ENCODE results near the gene GYS1. TPM values are rescaled to one million over a fixed set of nuclear protein-coding genes. Genes with fewer than 3 reads are reported as not detected.

The GYS1 gene
- total and polyA plus RNA-seq, 2 of the 8 experiments (the other 6 are each of a cell fraction or from before 2014, with no cell fraction given): 30.0 to 38.7 TPM

- H2AK5ac ChIP-seq (ENCODE audit: low read depth, low read length): no peak overlapping the region
- H3K4me2 ChIP-seq (ENCODE audit: insufficient read depth in 1 of 2, low read depth in 2 of 2, low read length in 2 of 2): no peak overlapping the region
- H4K20me1 ChIP-seq (replicated peaks in 1 of 2; ENCODE audit: control insufficient read depth in 1 of 2, insufficient read depth in 2 of 2, low read length in 2 of 2): peaks cover 0 to 2% of the 10 kb centered on the region in 2 experiments
- 0 out of 7 replicates have a peak, but pooled peaks cover 0 to 2% (median 0%) of the 10 kb centered on the region in 4 experiments for H3K4me1 ChIP-seq (replicated peaks in 1 of 4; ENCODE audit: control insufficient read depth in 3 of 4, insufficient read depth in 4 of 4, low read length in 3 of 4)
- no peak overlapping the region for H2BK5ac ChIP-seq (ENCODE audit: low read depth, low read length)
- no peaks in the 10 kb centered on the region for H3K79me2 ChIP-seq (ENCODE audit: control insufficient read depth in 1 of 2, insufficient read depth in 2 of 2, low read length in 2 of 2)
- H4K5ac ChIP-seq (ENCODE audit: insufficient read length, low read depth, low read length): no peak overlapping the region
- no peak overlapping the region for H2BK120ac ChIP-seq (replicated peaks; ENCODE audit: low read depth, low read length)
- no peak overlapping the region for H3K23ac ChIP-seq (ENCODE audit: insufficient read length)
- H2AFZ ChIP-seq (ENCODE audit: low read length): no peak overlapping the region
- POLR2A ChIA-PET (ENCODE audit: partially characterized antibody): interaction anchor here (1.1 to 2.5 kb wide), 2 partner anchors 9 to 10 kb away, joined by 4 to 9 read pairs; partner anchors contain the start of gene DHDH
- H2BK15ac ChIP-seq (ENCODE audit: low read length): no peak overlapping the region
- H3K27ac ChIP-seq (ENCODE audit: low read depth, low read length): no peak overlapping the region
- no peak overlapping the region for H3K9ac ChIP-seq (replicated peaks in 1 of 4; ENCODE audit: extremely low read depth in 1 of 4, low read depth in 3 of 4, low read length in 3 of 4)
- 91% methylated on average over 6 of the region's 6 CpGs; no CpG with 5 or more reads in 1 of the 2 experiments for WGBS, 2 experiments (ENCODE audit: extremely low coverage in 1 of 2, insufficient coverage in 1 of 2, insufficient read length in 1 of 2, insufficient replicate concordance in 2 of 2, low coverage in 1 of 2, low lambda C conversion rate in 2 of 2, missing lambda C conversion rate in 1 of 2)
- no peak overlapping the region for H3K18ac ChIP-seq (ENCODE audit: extremely low read depth, low read length)
- no peak for FAIRE-seq
- no peak overlapping the region for H4K8ac ChIP-seq (ENCODE audit: extremely low read depth, insufficient read depth, low read length)
- no peaks in the 10 kb centered on the region for H3K27me3 ChIP-seq (replicated peaks in 1 of 4; ENCODE audit: control insufficient read depth in 3 of 4, extremely low read depth in 1 of 4, insufficient read depth in 3 of 4, low read length in 3 of 4)
- no peaks in the 10 kb centered on the region for H3K23me2 ChIP-seq (ENCODE audit: low read depth, low read length)
- DNase-seq (ENCODE audit: low read depth in 1 of 2, low spot score in 2 of 2): no peak
- no peak overlapping the region for H3K56ac ChIP-seq (replicated peaks; ENCODE audit: insufficient read length, low read depth, low read length)
- TF ChIP-seq BCL11A (IDR thresholded peaks at IDR 0.05; ENCODE audit: low read depth in 2 of 2, low read length in 2 of 2) (no peak), SP1 (IDR thresholded peaks at IDR 0.05; ENCODE audit: low read depth, low read length) (no peak), KDM4A (IDR thresholded peaks at IDR 0.05; ENCODE audit: low read depth, low read length, severe bottlenecking) (no peak)
- H3K79me1 ChIP-seq (ENCODE audit: low read depth, low read length): no peaks in the 10 kb centered on the region
- H2BK20ac ChIP-seq (ENCODE audit: low read length): no peak overlapping the region
- H3K14ac ChIP-seq (ENCODE audit: insufficient read length): no peak overlapping the region
- H2BK12ac ChIP-seq (ENCODE audit: low read depth, low read length): no peak overlapping the region
- no peak overlapping the region for H3K4me3 ChIP-seq (ENCODE audit: extremely low read depth in 1 of 4, insufficient read depth in 2 of 4, low read depth in 3 of 4, low read length in 4 of 4)
- H4K91ac ChIP-seq (replicated peaks; ENCODE audit: insufficient read length, low read length): no peak overlapping the region
- no peak overlapping the region for H3K4ac ChIP-seq (replicated peaks; ENCODE audit: insufficient read length, low read depth, low read length)
- CTCF ChIA-PET (ENCODE audit: partially characterized antibody): interaction anchor here (0.5 to 2.4 kb wide), 6 partner anchors 19 to 141 kb away, joined by 3 to 9 read pairs (median 4); no protein-coding TSS in a partner anchor
- no peaks in the 10 kb centered on the region for H3K9me3 ChIP-seq (ENCODE audit: insufficient read depth in 2 of 2, low read depth in 1 of 2, low read length in 1 of 2)
- H3K36me3 ChIP-seq (ENCODE audit: control insufficient read depth in 2 of 4, insufficient read depth in 4 of 4, low read length in 3 of 4): no peaks in the 10 kb centered on the region
These were observed 50.0 kb downstream of the GYS1 start for GRCh38 chr19:48943081-48943480.

Data from H1 (cell line).